ES-I3 (cell line): ENCODE results near the gene B3GLCT.
"Not testable (repeated sequence)": the region's sequence is repeated elsewhere in the genome, so short reads cannot be mapped to it uniquely, and the experiment has no call there.

Experiments used
- H3K36me3 ChIP-seq: 2 replicates; pipeline ENCODE4 v1.6.1; 2013; ENCODE audit warnings: mild to moderate bottlenecking, low read length, control low read depth, moderate library complexity; ENCODE audit not compliant: insufficient read depth
- H3K4me1 ChIP-seq: 2 replicates; pipeline ENCODE4 v1.6.1; 2013; ENCODE audit warnings: mild to moderate bottlenecking, control low read depth, low read length; ENCODE audit not compliant: insufficient read depth
- H3K9ac ChIP-seq: 2 replicates; pipeline ENCODE4 v1.6.1; 2013; ENCODE audit warnings: low read depth, mild to moderate bottlenecking, low read length, moderate library complexity
- H3K9me3 ChIP-seq: 2 replicates; pipeline ENCODE4 v1.6.1; 2013; ENCODE audit warnings: mild to moderate bottlenecking, low read length, moderate library complexity; ENCODE audit not compliant: control insufficient read depth, insufficient read depth

The B3GLCT gene

DNA sequence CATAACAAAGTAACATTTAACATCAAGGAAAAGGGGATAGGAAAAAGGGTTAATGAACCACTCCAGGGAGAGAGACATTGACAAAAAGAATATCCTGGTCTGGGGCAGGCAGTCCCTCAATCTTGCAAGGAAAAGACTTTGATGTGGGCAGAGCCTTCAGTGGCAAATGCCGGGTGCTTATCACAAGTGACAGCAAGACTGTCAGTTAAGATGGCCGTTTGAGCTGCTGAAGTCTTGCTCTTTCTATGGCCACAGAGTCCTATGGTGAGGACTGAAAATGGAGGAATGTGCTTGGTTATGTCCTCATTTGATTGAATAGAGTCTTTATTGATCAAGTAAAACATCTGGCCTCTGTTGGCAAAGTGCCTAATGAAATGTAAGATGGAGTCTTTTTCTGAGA lies 112.1 kb downstream of the B3GLCT start:
- Histone ChIP-seq H3K9ac (no peak overlapping the region), H3K4me1 (no peaks in the 10 kb centered on the region), H3K36me3 (no peaks in the 10 kb centered on the region), H3K9me3 (peaks cover 9% of the 10 kb centered on the region; the same call in 1 of the 2 replicates)

GRCh38 chr13:31314961-31315360 lies 115.2 kb downstream of the B3GLCT start:
- no peaks in the 10 kb centered on the region for H3K36me3 ChIP-seq
- H3K4me1 ChIP-seq = no peaks in the 10 kb centered on the region
- no peak overlapping the region for H3K9ac ChIP-seq
- H3K9me3 ChIP-seq = peaks cover 9% of the 10 kb centered on the region; the same call in 1 of the 2 replicates

DNA sequence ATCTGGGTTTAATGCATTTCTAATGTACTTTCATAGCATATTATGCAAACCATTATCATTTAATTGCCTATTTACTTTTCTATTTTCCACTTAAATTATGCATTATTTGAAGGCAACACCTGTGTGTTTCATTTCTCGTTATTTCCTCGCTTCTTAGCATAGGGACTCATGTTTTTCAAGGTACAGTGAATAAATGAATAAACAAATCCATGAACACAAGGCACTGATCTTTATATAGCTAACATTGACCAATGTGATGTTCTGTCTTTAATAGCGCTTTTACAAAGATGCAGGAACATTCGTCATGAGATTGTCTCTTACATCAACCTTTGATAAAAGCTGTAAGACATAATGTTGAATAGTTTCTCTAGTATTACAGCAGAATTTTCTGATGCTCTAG lies 121.2 kb downstream of the B3GLCT start:
- Histone ChIP-seq H3K9ac (no peak overlapping the region), H3K9me3 (0 out of 2 replicates have a peak, but pooled peaks cover 4% of the 10 kb centered on the region)

GRCh38 chr13:31321457-31321856 lies 121.7 kb downstream of the B3GLCT start:
- Histone ChIP-seq H3K4me1 (no peaks in the 10 kb centered on the region), H3K9me3 (0 out of 2 replicates have a peak, but pooled peaks cover 4% of the 10 kb centered on the region), H3K36me3 (no peaks in the 10 kb centered on the region), H3K9ac (no peak overlapping the region)

More for the DNA sequence above, 121.2 kb downstream of the B3GLCT start:
- no peaks in the 10 kb centered on the region for H3K4me1 ChIP-seq
- H3K36me3 ChIP-seq = no peaks in the 10 kb centered on the region

GRCh38 chr13:31322026-31322425 lies 122.3 kb downstream of the B3GLCT start:
- Histone ChIP-seq H3K36me3 (no peaks in the 10 kb centered on the region), H3K4me1 (no peaks in the 10 kb centered on the region), H3K9me3 (no peaks in the 10 kb centered on the region), H3K9ac (no peak overlapping the region)

DNA sequence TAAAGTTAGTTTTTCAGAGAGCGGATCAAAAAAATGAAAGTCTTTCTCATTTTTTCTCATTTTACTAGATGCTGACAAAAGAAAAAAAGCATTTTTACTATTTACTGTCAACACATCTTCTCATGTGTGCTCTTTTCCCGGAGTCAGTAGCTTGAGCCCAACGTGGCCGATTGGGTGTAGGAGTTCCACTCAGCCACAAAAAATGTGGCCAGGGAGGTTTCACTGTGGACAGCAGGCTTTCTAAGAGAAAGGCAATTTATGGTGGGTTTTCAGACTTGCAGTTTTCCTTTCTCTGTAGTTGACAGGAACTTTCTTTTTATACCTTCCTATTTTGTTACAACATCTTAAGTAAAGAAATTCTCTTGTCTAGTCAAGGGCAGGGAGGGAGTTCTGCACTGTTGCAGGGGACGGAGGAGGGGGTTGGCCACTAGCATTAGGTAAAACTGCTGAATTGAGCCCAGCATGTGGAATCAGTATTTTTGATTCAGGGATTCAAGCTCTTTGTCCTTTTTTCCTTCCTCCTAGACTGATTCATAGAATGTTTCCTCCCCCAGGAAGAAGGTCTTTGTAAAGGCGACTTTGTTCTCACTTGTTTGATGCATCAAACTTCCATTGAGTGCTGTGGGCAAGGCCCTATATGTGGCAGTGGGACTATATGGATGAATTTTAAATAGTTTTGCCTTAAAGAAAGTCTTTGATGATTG lies 123.1 kb downstream of the B3GLCT start:
- no peaks in the 10 kb centered on the region for H3K36me3 ChIP-seq
- no peaks in the 10 kb centered on the region for H3K4me1 ChIP-seq
- no peak overlapping the region for H3K9ac ChIP-seq
- H3K9me3 ChIP-seq = no peaks in the 10 kb centered on the region

DNA sequence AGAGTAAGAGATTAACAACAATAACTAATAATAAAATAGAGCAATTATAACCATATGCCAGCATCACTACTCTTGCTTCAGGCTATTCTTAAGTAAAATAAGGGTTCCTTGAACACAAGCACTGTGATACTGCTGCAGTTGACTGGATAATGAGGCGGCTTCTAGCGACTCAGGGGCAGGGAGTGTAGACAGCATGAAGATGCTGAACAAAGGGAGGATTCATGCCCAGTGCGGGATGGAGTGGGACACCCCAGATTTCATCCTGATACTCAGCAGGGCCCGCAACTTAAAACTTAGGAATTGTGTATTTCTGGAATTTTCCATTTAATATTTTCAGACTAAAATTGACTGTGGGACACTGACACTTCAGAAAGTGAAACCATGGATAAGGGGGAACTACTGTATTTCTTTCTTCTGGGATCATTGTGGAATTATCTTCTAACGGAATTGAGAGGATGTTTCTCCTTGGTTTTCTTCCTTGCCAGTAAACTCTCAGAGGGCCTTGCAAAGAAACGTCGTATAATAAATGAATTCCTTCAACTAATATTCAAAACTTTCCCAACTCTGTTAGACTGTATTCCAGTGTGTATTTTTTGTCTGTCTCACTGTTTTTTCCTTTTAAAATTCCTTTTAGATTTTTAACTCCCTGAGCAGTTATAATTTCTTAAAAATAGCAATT lies 127.5 kb downstream of the B3GLCT start:
- no peaks in the 10 kb centered on the region; the same call in 1 of the 2 replicates for H3K4me1 ChIP-seq
- no peaks in the 10 kb centered on the region for H3K9me3 ChIP-seq
- H3K36me3 ChIP-seq = no peaks in the 10 kb centered on the region
- H3K9ac ChIP-seq = no peak overlapping the region

DNA sequence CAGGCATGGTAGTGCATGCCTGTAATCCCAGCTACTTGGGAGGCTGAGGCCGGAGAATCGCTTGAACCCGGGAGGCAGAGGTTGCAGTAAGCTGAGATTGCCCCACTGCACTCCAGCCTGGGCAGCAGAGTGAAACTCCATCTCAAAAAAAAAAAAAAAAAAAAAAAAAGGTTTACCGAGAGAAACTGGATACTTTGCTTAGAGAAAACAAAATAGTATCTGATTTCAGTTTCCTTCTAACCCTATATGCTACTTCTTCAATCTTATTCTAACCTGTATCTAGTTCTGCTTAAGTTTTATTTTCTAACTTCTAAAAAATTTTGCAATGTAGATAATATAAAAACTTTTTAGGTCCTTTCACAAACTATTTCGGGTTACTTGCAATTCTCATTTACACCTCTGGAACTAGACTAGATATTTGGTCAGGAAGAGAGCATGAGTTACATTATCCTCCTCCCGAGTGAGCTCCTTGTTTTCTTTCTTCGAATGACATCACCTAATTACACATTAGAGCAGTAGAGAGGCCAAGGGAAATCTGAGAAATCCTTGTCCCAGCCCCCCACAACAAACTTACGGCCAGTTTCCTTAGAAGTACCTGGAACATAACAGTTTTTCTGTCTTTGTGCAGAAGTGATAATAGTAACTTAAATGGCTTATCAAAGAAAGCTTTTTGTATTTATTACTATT lies 128.9 kb downstream of the B3GLCT start:
- Histone ChIP-seq H3K9me3 (no peaks in the 10 kb centered on the region), H3K36me3 (no peaks in the 10 kb centered on the region), H3K9ac (no peak overlapping the region), H3K4me1 (no peaks in the 10 kb centered on the region; the same call in 1 of the 2 replicates)

- no peak overlapping the region for H3K9ac ChIP-seq
- no peaks in the 10 kb centered on the region for H3K36me3 ChIP-seq
- H3K9me3 ChIP-seq = no peaks in the 10 kb centered on the region
- no peaks in the 10 kb centered on the region; the same call in 1 of the 2 replicates for H3K4me1 ChIP-seq
These were observed 130.5 kb downstream of the B3GLCT start for GRCh38 chr13:31330236-31330635.

DNA sequence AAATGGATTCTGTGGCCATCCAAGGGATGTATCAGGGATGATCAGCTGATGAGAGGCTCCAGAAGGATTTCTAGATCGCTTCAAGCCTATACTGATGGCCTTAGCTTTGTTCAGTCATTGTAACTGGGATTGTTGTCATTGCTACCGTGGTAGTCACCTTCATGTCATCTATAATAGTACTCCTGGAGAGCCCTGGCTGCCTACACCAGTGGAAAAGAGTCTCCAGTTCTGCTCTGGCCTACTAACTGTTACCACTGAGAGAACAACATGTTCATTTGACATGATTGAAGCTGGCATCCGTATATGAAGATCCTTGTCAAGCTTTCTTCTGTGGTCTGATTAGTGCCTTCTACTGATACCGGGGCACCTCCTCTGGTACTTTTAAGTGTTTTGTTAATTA lies 131.3 kb downstream of the B3GLCT start:
- Histone ChIP-seq H3K36me3 (no peaks in the 10 kb centered on the region), H3K4me1 (no peaks in the 10 kb centered on the region; the same call in 1 of the 2 replicates), H3K9me3 (no peaks in the 10 kb centered on the region), H3K9ac (no peak overlapping the region)

- Histone ChIP-seq H3K4me1 (no peaks in the 10 kb centered on the region), H3K9me3 (no peaks in the 10 kb centered on the region)
These were observed 134.8 kb downstream of the B3GLCT start for GRCh38 chr13:31334547-31334946.

DNA sequence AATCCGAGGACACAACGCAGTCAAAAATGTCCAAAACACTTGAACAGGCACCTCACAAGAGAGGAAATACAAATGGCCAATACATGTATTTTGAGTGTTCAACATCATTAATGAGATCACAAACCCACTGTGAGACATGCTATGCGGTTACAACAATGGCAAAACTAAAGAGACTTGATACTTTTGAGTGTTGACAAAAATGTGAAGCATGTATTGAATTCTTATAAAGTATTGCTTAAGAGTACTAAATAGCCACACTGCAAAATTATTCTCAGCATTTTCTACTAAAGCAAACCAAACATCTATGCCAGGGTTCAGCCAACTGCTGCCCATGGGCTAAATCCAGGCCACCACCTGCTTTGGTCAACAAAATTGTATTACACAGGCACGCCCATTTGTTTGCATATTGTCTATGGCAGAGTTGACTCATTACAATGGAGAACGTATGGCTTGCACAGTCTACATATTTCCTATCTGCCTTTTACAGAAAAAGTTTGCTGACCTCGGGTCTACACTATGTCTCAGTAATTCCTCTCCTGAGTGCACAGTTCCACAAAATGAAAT lies 135.3 kb downstream of the B3GLCT start:
- Histone ChIP-seq H3K4me1 (no peaks in the 10 kb centered on the region), H3K9me3 (no peaks in the 10 kb centered on the region), H3K9ac (no peak overlapping the region), H3K36me3 (no peaks in the 10 kb centered on the region)

More at GRCh38 chr13:31334547-31334946, 134.8 kb downstream of the B3GLCT start:
- H3K36me3 ChIP-seq = no peaks in the 10 kb centered on the region
- no peak overlapping the region for H3K9ac ChIP-seq

GRCh38 chr13:31339616-31340015 lies 139.8 kb downstream of the B3GLCT start:
- H3K36me3 ChIP-seq, H3K9ac ChIP-seq, H3K4me1 ChIP-seq, H3K9me3 ChIP-seq: not testable (repeated sequence)

DNA sequence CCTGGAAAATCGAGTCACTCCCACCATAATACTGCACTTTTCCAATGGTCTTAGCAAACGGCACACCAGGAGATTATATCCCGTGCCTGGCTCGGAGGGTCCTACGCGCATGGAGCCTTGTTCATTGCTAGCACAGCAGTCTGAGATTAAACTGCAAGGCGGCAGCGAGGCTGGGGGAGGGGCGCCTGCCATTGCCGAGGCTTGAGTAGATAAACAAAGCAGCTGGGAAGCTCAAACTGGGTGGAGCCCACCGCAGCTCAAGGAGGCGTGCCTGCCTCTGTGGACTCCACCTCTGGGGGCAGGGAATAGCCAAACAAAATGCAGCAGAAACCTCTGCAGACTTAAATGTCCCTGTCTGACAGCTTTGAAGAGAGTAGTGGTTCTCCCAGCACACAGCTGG lies 141.1 kb downstream of the B3GLCT start:
- H3K9ac ChIP-seq, H3K36me3 ChIP-seq, H3K9me3 ChIP-seq, H3K4me1 ChIP-seq: not testable (repeated sequence)
